ENCODE measurements around the gene IDH3G. TPM values are rescaled to one million over a fixed set of nuclear protein-coding genes. Genes with fewer than 3 reads are reported as not detected.

The IDH3G gene
- total RNA-seq, 1 experiment from 2014 or later, result 71.2 TPM

- intact Hi-C loops (cut with micrococcal nuclease; ENCODE audit: unreplicated experiment), result no loop called here
- peaks cover 11% of the 10 kb centered on the region for H3K4me1 Mint-ChIP-seq (ENCODE audit: low read depth, unreplicated experiment)
- H3K4me3 Mint-ChIP-seq (ENCODE audit: low read depth, unreplicated experiment), result no peak overlapping the region
- no peaks in the 10 kb centered on the region for H3K27me3 Mint-ChIP-seq (ENCODE audit: unreplicated experiment)
- no TSS peak for BruUV-seq (replicated peaks)
- no peak overlapping the region for H3K27ac Mint-ChIP-seq (ENCODE audit: unreplicated experiment)
- DNase-seq, result no peak
- CTCF ChIA-PET, result no interaction called here
- peaks cover 37% of the 10 kb centered on the region for H3K36me3 Mint-ChIP-seq (ENCODE audit: insufficient read depth, unreplicated experiment)
- H3K9me3 Mint-ChIP-seq (ENCODE audit: low read depth, unreplicated experiment), result no peaks in the 10 kb centered on the region
- no peak for TF ChIP-seq CTCF (IDR thresholded peaks at IDR 0.05; ENCODE audit: unreplicated experiment)
Measured at GRCh38 chrX:153768311-153769157, 25.6 kb downstream of the IDH3G start.

GRCh38 chrX:153767674-153768055 is 26.5 kb downstream of the IDH3G start:
- TF ChIP-seq CTCF (IDR thresholded peaks at IDR 0.05; ENCODE audit: unreplicated experiment), result no peak
- peaks cover 42% of the 10 kb centered on the region for H3K36me3 Mint-ChIP-seq (ENCODE audit: insufficient read depth, unreplicated experiment)
- H3K9me3 Mint-ChIP-seq (ENCODE audit: low read depth, unreplicated experiment), result no peaks in the 10 kb centered on the region
- H3K4me3 Mint-ChIP-seq (ENCODE audit: low read depth, unreplicated experiment), result no peak overlapping the region
- H3K4me1 Mint-ChIP-seq (ENCODE audit: low read depth, unreplicated experiment), result peaks cover 11% of the 10 kb centered on the region
- no peaks in the 10 kb centered on the region for H3K27me3 Mint-ChIP-seq (ENCODE audit: unreplicated experiment)
- no peak overlapping the region for H3K27ac Mint-ChIP-seq (ENCODE audit: unreplicated experiment)
- intact Hi-C loops (cut with micrococcal nuclease; ENCODE audit: unreplicated experiment), result no loop called here
- BruUV-seq (replicated peaks), result no TSS peak
- DNase-seq, result no peak
- CTCF ChIA-PET, result no interaction called here

GRCh38 chrX:153766871-153767673 is 27.1 kb downstream of the IDH3G start:
- no peak for TF ChIP-seq CTCF (IDR thresholded peaks at IDR 0.05; ENCODE audit: unreplicated experiment)
- no peak for DNase-seq
- intact Hi-C loops (cut with micrococcal nuclease; ENCODE audit: unreplicated experiment), result no loop called here
- BruUV-seq (replicated peaks), result no TSS peak
- peaks cover 11% of the 10 kb centered on the region for H3K4me1 Mint-ChIP-seq (ENCODE audit: low read depth, unreplicated experiment)
- peak overlapping the region; percentile 43 for H3K27ac Mint-ChIP-seq (ENCODE audit: unreplicated experiment)
- H3K36me3 Mint-ChIP-seq (ENCODE audit: insufficient read depth, unreplicated experiment), result peaks cover 42% of the 10 kb centered on the region
- CTCF ChIA-PET, result interaction anchor here (0.8 kb wide), 1 partner anchor 144 kb away, joined by 3 read pairs; no protein-coding TSS in a partner anchor
- peak overlapping the region; percentile 83 for H3K4me3 Mint-ChIP-seq (ENCODE audit: low read depth, unreplicated experiment)
- H3K27me3 Mint-ChIP-seq (ENCODE audit: unreplicated experiment), result no peaks in the 10 kb centered on the region
- no peaks in the 10 kb centered on the region for H3K9me3 Mint-ChIP-seq (ENCODE audit: low read depth, unreplicated experiment)

- peak overlapping the region; percentile 83 for H3K4me3 Mint-ChIP-seq (ENCODE audit: low read depth, unreplicated experiment)
Measured at GRCh38 chrX:153766098-153766817, 27.9 kb downstream of the IDH3G start.

More at GRCh38 chrX:153766098-153766817, 27.9 kb downstream of the IDH3G start:
- no peak for TF ChIP-seq CTCF (IDR thresholded peaks at IDR 0.05; ENCODE audit: unreplicated experiment)
- H3K4me1 Mint-ChIP-seq (ENCODE audit: low read depth, unreplicated experiment), result peaks cover 11% of the 10 kb centered on the region
- no TSS peak for BruUV-seq (replicated peaks)
- CTCF ChIA-PET, result interaction anchor here (0.6 to 0.8 kb wide), 2 partner anchors 145 to 181 kb away, joined by 3 to 4 read pairs; no protein-coding TSS in a partner anchor
- no peaks in the 10 kb centered on the region for H3K9me3 Mint-ChIP-seq (ENCODE audit: low read depth, unreplicated experiment)
- peaks cover 42% of the 10 kb centered on the region for H3K36me3 Mint-ChIP-seq (ENCODE audit: insufficient read depth, unreplicated experiment)
- H3K27me3 Mint-ChIP-seq (ENCODE audit: unreplicated experiment), result no peaks in the 10 kb centered on the region
- intact Hi-C loops (cut with micrococcal nuclease; ENCODE audit: unreplicated experiment), result no loop called here
- peak; percentile 60 for DNase-seq
- peak overlapping the region; percentile 43 for H3K27ac Mint-ChIP-seq (ENCODE audit: unreplicated experiment)
